Measurements from ENCODE around the gene ATP5F1D. TPM values are rescaled to one million over a fixed set of nuclear protein-coding genes. Genes with fewer than 3 reads are reported as not detected.
"Not testable (repeated sequence)": the region's sequence is repeated elsewhere in the genome, so short reads cannot be mapped to it uniquely, and the experiment has no call there.

Gene ATP5F1D
- total RNA-seq, result 100 to 1,000 TPM; 161 to 180 TPM

- intact Hi-C loops (cut with DNase I, micrococcal nuclease), result loop anchor here (1.0 to 10.0 kb wide), 10 partner anchors 29 to 379 kb away; partner anchors contain the start of genes GPX4 (in 2 of the 2), ABCA7 (in 1 of the 2), ARHGAP45 (in 1 of the 2) and ARID3A (in 1 of the 2)
Observed at GRCh38 chr19:1241417-1242095, at the start of gene ATP5F1D. Gene ATP5F1D (plus strand): TSS chr19:1241751. CDS start chr19:1241851, 100 bp downstream.

GRCh38 chr19:1199531-1199930 is 42.0 kb upstream of the ATP5F1D start:
- H3K4me1 Mint-ChIP-seq, result peaks cover 13% of the 10 kb centered on the region
- H3K4me3 Mint-ChIP-seq, result no peak overlapping the region
- ChIA-PET CTCF (no interaction called here), POLR2A (no interaction called here)
- no peak for ATAC-seq
- DNase-seq, result no peak
- no peak overlapping the region for H3K27ac Mint-ChIP-seq
- H3K9me3 Mint-ChIP-seq (ENCODE audit: low read depth), result no peaks in the 10 kb centered on the region
- no peaks in the 10 kb centered on the region for H3K36me3 Mint-ChIP-seq (ENCODE audit: low read depth)
- H3K27me3 Mint-ChIP-seq, result no peaks in the 10 kb centered on the region
- intact Hi-C loops (cut with DNase I, micrococcal nuclease), result loop anchor here in 1 of 2 experiments (10.0 kb wide), 1 partner anchor 275 kb away; the partner anchor contains the start of gene ARID3A

More at GRCh38 chr19:1241417-1242095, at the start of gene ATP5F1D:
- Mint-ChIP-seq H3K36me3 (ENCODE audit: low read depth) (no peaks in the 10 kb centered on the region), H3K27ac (peak within 1 kb of the TSS; percentile 86), H3K4me3 (peak within 1 kb of the TSS; percentile 83), H3K4me1 (peaks cover 38% of the 10 kb centered on the region), H3K27me3 (peaks cover 6% of the 10 kb centered on the region), H3K9me3 (ENCODE audit: low read depth) (no peaks in the 10 kb centered on the region)
- ATAC-seq (peak; percentile 79), DNase-seq (peak; percentile 96)
- POLR2A ChIA-PET, result interaction anchor here (0.6 to 2.2 kb wide), 4 partner anchors 27 to 560 kb away, joined by 3 to 10 read pairs (median 4); partner anchors contain the start of gene CIRBP
- CTCF ChIA-PET, result interaction anchor here (1.3 to 2.4 kb wide), 5 partner anchors 20 to 138 kb away, joined by 3 to 11 read pairs (median 5); partner anchors contain the start of gene CIRBP

- H3K9me3 Mint-ChIP-seq (ENCODE audit: low read depth); H3K4me3 Mint-ChIP-seq; DNase-seq; intact Hi-C loops (cut with DNase I, micrococcal nuclease); ATAC-seq; H3K27ac Mint-ChIP-seq; H3K36me3 Mint-ChIP-seq (ENCODE audit: low read depth); H3K27me3 Mint-ChIP-seq: not testable (repeated sequence)
- ChIA-PET CTCF (interaction anchor here (0.7 to 1.0 kb wide), 2 partner anchors 23 to 44 kb away, joined by 3 read pairs; no protein-coding TSS in a partner anchor), POLR2A (interaction anchor here (0.6 kb wide), 1 partner anchor 70 kb away, joined by 3 read pairs; no protein-coding TSS in a partner anchor)
- H3K4me1 Mint-ChIP-seq, result peaks cover 13% of the 10 kb centered on the region
Observed at GRCh38 chr19:1200614-1201013, 40.9 kb upstream of the ATP5F1D start.

GRCh38 chr19:1205114-1206099 is 36.1 kb upstream of the ATP5F1D start, which contains the start of gene STK11:
Gene STK11 (plus strand): TSS chr19:1205778. CDS start chr19:1206914, 1,136 bp downstream.
- Mint-ChIP-seq H3K27me3 (no peaks in the 10 kb centered on the region), H3K36me3 (ENCODE audit: low read depth) (peaks cover 26% of the 10 kb centered on the region), H3K9me3 (ENCODE audit: low read depth) (no peaks in the 10 kb centered on the region), H3K4me1 (peaks cover 23% of the 10 kb centered on the region), H3K4me3 (peak within 1 kb of the TSS; percentile 93), H3K27ac (peak within 1 kb of the TSS; percentile 77)
- intact Hi-C loops (cut with DNase I, micrococcal nuclease), result loop anchor here in 1 of 2 experiments (1.0 kb wide), 12 partner anchors 31 to 525 kb away; partner anchors contain the start of genes CIRBP, FAM174C, POLR2E and PTBP1
- POLR2A ChIA-PET, result no interaction called here
- ATAC-seq (peak; percentile 97), DNase-seq (peak; percentile 100)
- CTCF ChIA-PET, result no interaction called here

GRCh38 chr19:1206150-1206863 is 35.2 kb upstream of the ATP5F1D start:
- Mint-ChIP-seq H3K4me3 (peak overlapping the region; percentile 93), H3K4me1 (peaks cover 26% of the 10 kb centered on the region), H3K9me3 (ENCODE audit: low read depth) (no peaks in the 10 kb centered on the region), H3K27ac (peak overlapping the region; percentile 77), H3K36me3 (ENCODE audit: low read depth) (peaks cover 30% of the 10 kb centered on the region), H3K27me3 (no peaks in the 10 kb centered on the region)
- intact Hi-C loops (cut with DNase I, micrococcal nuclease), result no loop called here
- no peak for ATAC-seq
- peak; percentile 28 for DNase-seq
- ChIA-PET CTCF (interaction anchor here (0.6 kb wide), 1 partner anchor 112 kb away, joined by 3 read pairs; no protein-coding TSS in a partner anchor), POLR2A (no interaction called here)

- CTCF ChIA-PET, result interaction anchor here (0.6 kb wide), 1 partner anchor 112 kb away, joined by 3 read pairs; no protein-coding TSS in a partner anchor
- POLR2A ChIA-PET, result interaction anchor here (0.5 kb wide), 1 partner anchor 410 kb away, joined by 6 read pairs; the partner anchor contains the start of gene PTBP1
- H3K36me3 Mint-ChIP-seq (ENCODE audit: low read depth), result peaks cover 34% of the 10 kb centered on the region
- H3K4me3 Mint-ChIP-seq, result peak overlapping the region; percentile 93
- intact Hi-C loops (cut with DNase I, micrococcal nuclease), result no loop called here
- peaks cover 30% of the 10 kb centered on the region for H3K4me1 Mint-ChIP-seq
- peak overlapping the region; percentile 77 for H3K27ac Mint-ChIP-seq
- peak; percentile 58 for DNase-seq
- H3K9me3 Mint-ChIP-seq (ENCODE audit: low read depth), result no peaks in the 10 kb centered on the region
- no peak for ATAC-seq
- no peaks in the 10 kb centered on the region for H3K27me3 Mint-ChIP-seq
Observed at GRCh38 chr19:1206864-1207450, 34.6 kb upstream of the ATP5F1D start.

GRCh38 chr19:1208830-1209229 is 32.7 kb upstream of the ATP5F1D start:
- H3K27ac Mint-ChIP-seq; ATAC-seq; H3K9me3 Mint-ChIP-seq (ENCODE audit: low read depth); intact Hi-C loops (cut with DNase I, micrococcal nuclease); DNase-seq; H3K27me3 Mint-ChIP-seq: not testable (repeated sequence)
- peaks cover 31% of the 10 kb centered on the region for H3K4me1 Mint-ChIP-seq
- ChIA-PET POLR2A (interaction anchor here (0.7 kb wide), 1 partner anchor 38 kb away, joined by 4 read pairs; no protein-coding TSS in a partner anchor), CTCF (interaction anchor here (1.3 kb wide), 1 partner anchor 12 kb away, joined by 4 read pairs; no protein-coding TSS in a partner anchor)
- H3K4me3 Mint-ChIP-seq, result peak overlapping the region; percentile 15
- peaks cover 42% of the 10 kb centered on the region for H3K36me3 Mint-ChIP-seq (ENCODE audit: low read depth)

GRCh38 chr19:1210227-1210538 is 31.4 kb upstream of the ATP5F1D start:
- H3K27ac Mint-ChIP-seq, result no peak overlapping the region
- intact Hi-C loops (cut with DNase I, micrococcal nuclease), result no loop called here
- ATAC-seq (no peak), DNase-seq (no peak)
- ChIA-PET POLR2A (no interaction called here), CTCF (interaction anchor here (1.3 kb wide), 1 partner anchor 11 kb away, joined by 4 read pairs; no protein-coding TSS in a partner anchor)
- peaks cover 43% of the 10 kb centered on the region for H3K36me3 Mint-ChIP-seq (ENCODE audit: low read depth)
- no peaks in the 10 kb centered on the region for H3K9me3 Mint-ChIP-seq (ENCODE audit: low read depth)
- H3K27me3 Mint-ChIP-seq, result no peaks in the 10 kb centered on the region
- no peak overlapping the region for H3K4me3 Mint-ChIP-seq
- H3K4me1 Mint-ChIP-seq, result peaks cover 33% of the 10 kb centered on the region

GRCh38 chr19:1211494-1212234 is 29.9 kb upstream of the ATP5F1D start:
- intact Hi-C loops (cut with DNase I, micrococcal nuclease), result loop anchor here in 1 of 2 experiments (2.0 kb wide), 1 partner anchor 29 kb away; the partner anchor contains the start of gene ATP5F1D
- H3K27me3 Mint-ChIP-seq, result no peaks in the 10 kb centered on the region
- ChIA-PET POLR2A (no interaction called here), CTCF (interaction anchor here (0.5 to 0.9 kb wide), 3 partner anchors 33 to 186 kb away, joined by 3 read pairs; no protein-coding TSS in a partner anchor)
- ATAC-seq (no peak), DNase-seq (no peak)
- peaks cover 33% of the 10 kb centered on the region for H3K4me1 Mint-ChIP-seq
- no peak overlapping the region for H3K4me3 Mint-ChIP-seq
- peak overlapping the region; percentile 63 for H3K27ac Mint-ChIP-seq
- H3K36me3 Mint-ChIP-seq (ENCODE audit: low read depth), result peaks cover 41% of the 10 kb centered on the region
- no peaks in the 10 kb centered on the region for H3K9me3 Mint-ChIP-seq (ENCODE audit: low read depth)
